Omental fat pad (tissue), 4 donors: ENCODE data around the gene AQP2. TPM values are rescaled to one million over a fixed set of nuclear protein-coding genes. Genes with fewer than 3 reads are reported as not detected.

Experiments
- ATAC-seq: fragments of 150-250 bp; one replicate; pipeline ENCODE4 v1.9.1; 2016; ENCODE audit warnings: mild to moderate bottlenecking, moderate library complexity; ENCODE audit not compliant: low FRiP score
- DNase-seq: peaks from one replicate; pipeline ENCODE4 v3.0.0-alpha.2; 2019; ENCODE audit warnings: low spot score
- total RNA-seq, 4 donors: library from RNA; depleted of rRNA; stranded (reverse); fragments of >200 nt; gene quantifications; one replicate each; pipeline ENCODE4 v1.1.0, GENCODE V29; 2016
- TF ChIP-seq, protein P1 (sequence below), 3 donors: fragments of 450-650 bp; IDR thresholded peaks; one replicate each; pipeline ENCODE4 v1.5.1; 2016 to 2017; ENCODE audit warnings: antibody characterized with exemption in 3 of 3, mild to moderate bottlenecking in 3 of 3, moderate library complexity in 2 of 3

AQP2 gene
- total RNA-seq, 4 donors from 2014 or later: not detected

DNA sequence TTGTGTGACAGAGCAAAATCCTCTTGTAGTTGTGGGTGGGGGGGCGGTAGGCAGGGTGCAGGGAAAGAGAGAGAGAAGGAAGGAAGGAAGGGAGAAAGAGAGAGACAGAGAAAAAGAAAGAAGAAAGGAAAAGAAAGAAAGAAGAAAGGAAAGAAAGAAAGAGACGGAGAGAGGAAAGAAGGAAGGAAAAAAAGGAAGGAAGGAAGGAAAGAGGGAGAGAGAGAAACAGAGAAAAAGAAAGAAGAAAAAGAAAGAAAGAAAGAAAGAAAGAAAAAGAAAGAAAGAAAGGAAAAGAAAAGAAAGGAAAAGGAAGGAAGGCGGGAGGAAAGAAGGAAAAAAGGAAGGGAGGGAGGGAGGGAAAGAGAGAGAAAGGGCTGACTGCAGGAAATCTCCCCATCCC is 29.2 kb upstream of the AQP2 start:
- DNase-seq (no peak), ATAC-seq (no peak)
- TF ChIP-seq, protein P1, sequence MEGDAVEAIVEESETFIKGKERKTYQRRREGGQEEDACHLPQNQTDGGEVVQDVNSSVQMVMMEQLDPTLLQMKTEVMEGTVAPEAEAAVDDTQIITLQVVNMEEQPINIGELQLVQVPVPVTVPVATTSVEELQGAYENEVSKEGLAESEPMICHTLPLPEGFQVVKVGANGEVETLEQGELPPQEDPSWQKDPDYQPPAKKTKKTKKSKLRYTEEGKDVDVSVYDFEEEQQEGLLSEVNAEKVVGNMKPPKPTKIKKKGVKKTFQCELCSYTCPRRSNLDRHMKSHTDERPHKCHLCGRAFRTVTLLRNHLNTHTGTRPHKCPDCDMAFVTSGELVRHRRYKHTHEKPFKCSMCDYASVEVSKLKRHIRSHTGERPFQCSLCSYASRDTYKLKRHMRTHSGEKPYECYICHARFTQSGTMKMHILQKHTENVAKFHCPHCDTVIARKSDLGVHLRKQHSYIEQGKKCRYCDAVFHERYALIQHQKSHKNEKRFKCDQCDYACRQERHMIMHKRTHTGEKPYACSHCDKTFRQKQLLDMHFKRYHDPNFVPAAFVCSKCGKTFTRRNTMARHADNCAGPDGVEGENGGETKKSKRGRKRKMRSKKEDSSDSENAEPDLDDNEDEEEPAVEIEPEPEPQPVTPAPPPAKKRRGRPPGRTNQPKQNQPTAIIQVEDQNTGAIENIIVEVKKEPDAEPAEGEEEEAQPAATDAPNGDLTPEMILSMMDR (IDR thresholded peaks at IDR 0.05): no peak

DNA sequence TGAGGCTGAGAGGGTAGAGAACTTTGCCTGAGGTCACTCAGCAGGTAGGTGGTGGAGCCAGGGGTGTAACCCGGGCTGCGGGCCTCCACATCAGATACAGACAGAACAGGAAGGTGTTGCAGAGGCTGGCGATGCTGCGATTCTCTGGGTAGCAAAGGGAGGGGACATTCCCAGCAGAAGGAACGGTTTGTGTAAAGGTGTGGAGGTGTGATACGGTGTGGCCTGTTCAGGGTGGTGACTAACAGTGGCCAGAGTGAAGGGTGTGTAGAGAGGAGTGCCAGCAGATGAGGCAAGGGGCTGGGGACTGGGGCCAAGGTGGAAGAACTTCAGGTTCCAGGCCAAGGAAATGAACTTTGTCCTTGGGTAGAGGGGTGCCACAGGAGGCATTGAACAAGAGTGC is 28.6 kb upstream of the AQP2 start:
- DNase-seq (no peak), ATAC-seq (no peak)
- TF ChIP-seq, protein P1 (IDR thresholded peaks at IDR 0.05): no peak

DNA sequence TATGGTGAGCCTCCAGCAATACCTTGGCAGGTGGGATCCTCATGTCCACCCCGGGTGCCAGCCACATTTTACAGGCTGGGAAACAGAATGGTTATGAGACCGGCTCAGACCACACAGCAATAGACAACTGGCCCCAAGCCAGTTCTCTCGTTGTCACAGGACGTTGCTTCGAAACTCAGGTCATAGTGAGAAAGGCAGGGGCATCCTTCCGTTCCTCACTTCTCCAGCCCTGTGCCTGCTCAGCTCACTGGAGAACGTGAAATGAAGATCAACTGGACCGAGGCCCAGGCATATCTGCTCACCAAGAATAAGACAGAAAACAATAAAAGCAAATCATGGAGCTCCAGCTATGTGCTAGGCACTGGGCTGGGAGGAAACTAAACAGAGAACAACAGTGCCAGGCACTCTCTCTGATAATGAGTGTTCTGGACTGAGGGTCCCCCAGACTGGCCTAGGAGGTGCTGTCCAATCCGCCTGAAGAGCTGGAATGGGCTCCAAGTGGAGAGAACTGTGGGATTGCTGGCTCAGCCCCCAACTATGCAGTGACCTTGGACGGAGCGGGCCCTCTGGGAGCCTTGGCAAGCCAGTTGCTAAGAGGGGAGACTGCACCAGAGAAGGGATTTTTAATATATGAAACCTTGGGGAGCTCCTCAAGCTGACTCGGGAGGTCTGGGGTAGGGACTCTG is 28.0 kb upstream of the AQP2 start:
- no peak for DNase-seq
- ATAC-seq: no peak
- TF ChIP-seq, protein P1 (IDR thresholded peaks at IDR 0.05): no peak

DNA sequence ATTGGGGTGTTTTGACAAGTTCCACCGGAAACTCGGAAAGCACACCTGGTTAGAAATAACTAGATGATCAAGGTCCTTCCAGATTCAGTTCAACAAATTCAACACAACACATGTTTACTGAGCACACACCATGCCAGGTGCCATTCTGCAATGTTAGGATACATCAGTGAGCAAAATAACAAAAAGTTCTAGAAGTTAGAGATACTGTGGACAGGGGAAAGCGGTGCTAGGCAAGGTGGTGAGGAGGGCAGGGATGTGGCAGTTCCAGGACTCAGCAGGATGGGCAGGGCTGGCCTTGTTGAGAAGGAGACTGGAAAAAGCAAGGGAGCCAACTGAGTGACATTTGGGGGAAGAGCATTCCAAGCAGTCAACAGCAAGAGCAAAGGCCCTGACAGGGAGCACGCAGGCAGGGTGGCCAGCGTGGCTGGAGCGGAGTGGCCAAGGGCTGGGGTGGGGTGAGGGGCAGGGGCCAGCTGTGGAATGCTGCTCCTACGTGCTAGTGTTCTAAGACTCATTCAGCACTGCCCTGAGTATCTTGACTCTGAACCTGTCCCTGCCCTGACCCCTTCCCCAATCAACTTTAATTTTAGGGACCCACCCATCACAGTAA is 27.4 kb upstream of the AQP2 start:
- ATAC-seq: peak; percentile 14
- TF ChIP-seq, protein P1 (IDR thresholded peaks at IDR 0.05): no peak
- no peak for DNase-seq

DNA sequence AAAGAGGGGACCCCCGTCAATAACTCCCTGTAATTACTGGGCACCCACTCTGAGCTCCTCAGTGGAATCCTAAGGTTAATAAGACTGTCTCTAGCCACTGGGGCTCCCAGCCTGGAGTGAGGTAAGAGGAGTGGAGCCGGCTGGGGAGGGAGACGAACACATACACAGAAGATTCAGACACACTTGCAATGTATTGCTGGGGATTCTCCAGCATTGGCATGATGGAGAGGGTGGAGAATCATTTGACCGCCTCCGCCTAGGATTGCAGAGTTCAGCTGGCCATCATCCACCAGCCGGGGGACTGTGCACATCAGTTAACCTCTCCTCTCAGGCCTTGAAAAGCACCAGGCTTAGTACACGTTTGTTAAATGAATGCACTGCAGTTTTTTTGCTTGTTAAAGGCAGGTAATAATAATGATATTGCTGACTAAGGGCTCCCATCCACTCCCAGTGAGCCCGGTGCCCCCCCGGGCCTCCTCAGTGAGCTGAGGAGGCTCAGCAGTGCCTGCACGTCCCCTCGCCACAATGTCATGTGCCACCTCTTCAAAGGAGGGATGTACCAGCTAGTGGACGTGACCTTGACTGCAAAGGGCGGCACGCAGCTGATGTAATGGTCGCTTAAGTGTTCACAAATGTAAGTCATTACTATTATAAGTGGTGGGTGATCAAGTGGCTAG is 26.5 kb upstream of the AQP2 start:
- DNase-seq (no peak), ATAC-seq (peak; percentile 69)
- TF ChIP-seq, protein P1 (IDR thresholded peaks at IDR 0.05): no peak

DNA sequence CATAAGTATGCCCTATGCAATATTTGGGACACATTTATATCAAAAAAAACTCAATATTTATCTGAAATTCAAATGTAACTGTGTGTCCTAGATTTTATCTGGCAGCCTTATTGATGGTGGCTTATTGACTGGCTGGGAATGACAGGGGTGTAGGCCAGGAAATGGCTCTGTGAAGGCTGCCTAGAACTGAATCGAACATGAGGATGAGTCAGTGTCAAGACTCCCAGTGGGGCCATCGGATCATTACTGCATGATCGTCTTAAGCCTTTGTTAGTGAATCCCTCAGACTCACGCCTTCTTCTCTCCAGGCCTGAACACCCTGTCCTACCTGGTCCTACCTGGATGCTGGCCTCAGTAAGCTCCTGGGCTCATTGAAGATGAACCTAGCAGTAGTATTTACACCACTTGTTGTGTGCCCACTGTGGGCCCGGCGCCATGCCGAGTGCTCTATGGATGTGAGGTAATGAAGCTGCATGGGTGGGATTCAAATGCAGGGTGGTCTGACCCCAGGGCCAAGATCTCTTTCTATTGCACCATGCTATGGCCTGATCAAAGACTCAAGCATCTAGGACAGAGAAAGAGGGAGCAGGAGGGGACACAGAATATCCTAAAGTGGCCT is 25.8 kb upstream of the AQP2 start:
- DNase-seq (no peak), ATAC-seq (no peak)
- TF ChIP-seq, protein P1 (IDR thresholded peaks at IDR 0.05): no peak
